Measurements from ENCODE around the gene SIGLEC9. TPM values are rescaled to one million over a fixed set of nuclear protein-coding genes. Genes with fewer than 3 reads are reported as not detected.

Gene SIGLEC9
- 0.99 TPM for total RNA-seq

GRCh38 chr19:51124729-51125128, at the start of gene SIGLEC9:
Gene SIGLEC9 (plus strand): TSS chr19:51124906. CDS start chr19:51124975, 69 bp downstream.

GRCh38 chr19:51082611-51083010, 42.1 kb upstream of the SIGLEC9 start, which contains the start of gene KLK14:
Gene KLK14 (minus strand): TSS chr19:51082887. CDS start chr19:51082614, 273 bp downstream.

DNA sequence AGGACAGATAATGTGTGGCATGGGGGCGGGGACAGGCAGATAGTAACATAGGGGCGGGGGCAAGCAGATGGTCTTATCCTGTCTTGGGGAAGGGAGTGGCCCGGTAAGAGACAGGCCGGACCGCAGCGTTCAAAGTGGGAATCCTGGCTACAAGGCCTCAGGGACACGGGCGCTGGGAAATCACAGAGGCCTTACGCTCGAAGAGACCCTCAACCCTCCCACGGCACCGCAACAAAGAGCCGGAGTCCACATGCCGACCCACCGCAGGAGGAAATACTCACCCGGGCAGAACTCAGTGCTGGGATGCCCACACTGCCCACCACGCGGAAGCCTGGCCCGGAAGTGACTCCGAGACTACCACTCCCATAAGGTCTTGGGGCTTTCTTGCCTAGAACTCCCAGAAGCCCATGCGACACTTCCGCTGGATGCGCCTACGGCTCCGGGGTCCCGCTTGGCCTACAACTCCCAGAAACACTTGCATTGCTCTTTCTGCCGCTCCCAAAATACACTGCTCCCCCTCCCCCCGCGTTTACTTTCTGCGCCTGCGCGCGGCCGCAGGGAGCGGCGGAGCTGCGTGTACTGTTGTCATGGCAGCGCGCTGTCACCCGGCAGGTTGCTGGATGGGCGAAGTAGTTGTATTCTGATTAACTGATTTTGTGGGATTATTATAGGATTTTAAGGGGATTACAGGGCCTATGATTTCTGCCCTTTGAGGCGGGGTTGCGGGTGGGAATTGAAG, 16.5 kb upstream of the SIGLEC9 start, which contains the start of gene CTU1:
TSS of gene CTU1 (minus strand) at position 344 of the 739 bp plus-strand sequence. CDS start 3,840 bp downstream, outside the sequence.

GRCh38 chr19:51142119-51142518, 17.4 kb downstream of the SIGLEC9 start, which contains the start of gene SIGLEC7:
Gene SIGLEC7 (plus strand): TSS chr19:51142301. CDS start chr19:51142370, 69 bp downstream.

Other genes with a start within 250 kb of the SIGLEC9 start
- gene KLK4, start 213.5 kb upstream of the SIGLEC9 start, total RNA-seq, result not detected
- gene KLK5, start 171.9 kb upstream of the SIGLEC9 start, total RNA-seq, result 0.66 TPM
- not detected for gene KLK6, start 155.3 kb upstream of the SIGLEC9 start, total RNA-seq
- gene KLK7, start 141.0 kb upstream of the SIGLEC9 start, total RNA-seq, result not detected
- not detected for gene KLK8, start 123.3 kb upstream of the SIGLEC9 start, total RNA-seq
- gene KLK10, start 105.2 kb upstream of the SIGLEC9 start, total RNA-seq, result 1.9 TPM
- gene KLK11, start 98.3 kb upstream of the SIGLEC9 start, total RNA-seq, result 4.7 TPM
- gene KLK12, start 89.9 kb upstream of the SIGLEC9 start, total RNA-seq, result not detected
- not detected for gene KLK13, start 59.8 kb upstream of the SIGLEC9 start, total RNA-seq
- not detected for gene KLK14, start 42.0 kb upstream of the SIGLEC9 start, total RNA-seq
- gene CTU1, start 16.5 kb upstream of the SIGLEC9 start, total RNA-seq, result 4.0 TPM
- gene SIGLEC7, start 17.4 kb downstream of the SIGLEC9 start, total RNA-seq, result 1.2 TPM
- 1.7 TPM for gene CD33, start 100.2 kb downstream of the SIGLEC9 start, total RNA-seq
- gene SIGLECL1, start 126.2 kb downstream of the SIGLEC9 start, total RNA-seq, result not detected
- 10.9 TPM for gene IGLON5, start 186.7 kb downstream of the SIGLEC9 start, total RNA-seq
- gene VSIG10L, start 217.2 kb downstream of the SIGLEC9 start, total RNA-seq, result 2.5 TPM
- 37.9 TPM for gene ETFB, start 241.5 kb downstream of the SIGLEC9 start, total RNA-seq
- gene CLDND2, start 244.1 kb downstream of the SIGLEC9 start, total RNA-seq, result not detected
- 1.1 TPM for gene NKG7, start 247.7 kb downstream of the SIGLEC9 start, total RNA-seq